A549 (cell line): ENCODE results near the gene ZNF789. TPM values are rescaled to one million over a fixed set of nuclear protein-coding genes. Genes with fewer than 3 reads are reported as not detected.
A peak's percentile ranks its signal among the peaks of the same experiment; 100 is the strongest.

Source experiments
- ATAC-seq, 2 experiments: fragments of 200-7000 bp in 1 of 2; fragments of >200 bp in 1 of 2; cut with Nextera tagmentation in 1 of 2; cut with Tn5 transposase in 1 of 2; 3 replicates each; pipeline versions ENCODE4 v1.8.0 to v1.9.1; 2018 to 2020; ENCODE audit warnings: mild to moderate bottlenecking in 1 of 2, moderate library complexity in 1 of 2
- CTCF ChIA-PET: fragments of 300-600 bp; sonication (Branson Sonifier 250); formaldehyde crosslinking; extraction: SDS; loops from one replicate; lab custom pipeline; 2021; ENCODE audit warnings: antibody characterized with exemption, inconsistent platforms; lab: Yijun Ruan, JAX
- POLR2A ChIA-PET: fragments of 350-600 bp; formaldehyde crosslinking; extraction: SDS; loops from one replicate; lab custom pipeline; 2021; ENCODE audit warnings: antibody characterized with exemption, inconsistent platforms; lab: Yijun Ruan, JAX
- DNase-seq, 2 experiments: peaks; one replicate each; pipeline versions ENCODE4 v3.0.0 to v3.0.0-alpha.2; 2011 to 2016; ENCODE audit warnings: low read depth in 1 of 2, low spot score in 1 of 2
- FAIRE-seq: peaks from 2 replicates; lab custom pipeline; 2011; peaks lifted over from hg19 to GRCh38; lab: Jason Lieb, UNC
- H3K27ac ChIP-seq, 2 experiments: fragments of >200 bp; sonication (Bioruptor Twin); formaldehyde crosslinking; 3 replicates each; pipeline ENCODE4 v1.5.1; 2016 to 2017
- H3K4me1 ChIP-seq: fragments of >200 bp; sonication (Bioruptor Twin); formaldehyde crosslinking; 3 replicates; pipeline ENCODE4 v1.6.1; 2016
- H3K4me2 ChIP-seq: fragments of >200 bp; sonication (Bioruptor Twin); formaldehyde crosslinking; 3 replicates; pipeline ENCODE4 v1.6.1; 2016
- H3K4me3 ChIP-seq: fragments of >200 bp; sonication (Bioruptor Twin); formaldehyde crosslinking; 3 replicates; pipeline ENCODE4 v1.5.1; 2016
- H3K9me3 ChIP-seq: fragments of >200 bp; sonication (Bioruptor Twin); formaldehyde crosslinking; 3 replicates; pipeline ENCODE4 v1.6.1; 2016
- BHLHE40 ChIP-seq: IDR thresholded peaks from 2 replicates; pipeline ENCODE4 v1.6.1; 2012; ENCODE audit warnings: low read depth, low read length, inconsistent platforms
- CEBPB ChIP-seq, 2 experiments: fragments of >200 bp in 1 of 2; sonication (Bioruptor Twin) in 1 of 2; formaldehyde crosslinking in 1 of 2; IDR thresholded peaks; 2 replicates each; pipeline ENCODE4 v1.6.1; 2012 to 2016
- ELK1 ChIP-seq: fragments of 150-350 bp; IDR thresholded peaks from 2 replicates; pipeline ENCODE4 v1.6.1; 2014; ENCODE audit warnings: low read depth, mild to moderate bottlenecking, low read length
- ESRRA ChIP-seq: fragments of 150-350 bp; IDR thresholded peaks from 2 replicates; pipeline ENCODE4 v1.6.1; 2014; ENCODE audit warnings: mild to moderate bottlenecking, low read length, borderline replicate concordance
- FOSL2 ChIP-seq, 2 experiments: fragments of 450-650 bp in 1 of 2; fragments of >200 bp in 1 of 2; sonication (Bioruptor Twin) in 1 of 2; formaldehyde crosslinking; IDR thresholded peaks; 2 replicates each; pipeline versions ENCODE4 v1.5.0 to v1.6.1; 2016 to 2020; ENCODE audit warnings: mild to moderate bottlenecking in 1 of 2, moderate library complexity in 1 of 2
- FOXS1 ChIP-seq: fragments of 250-450 bp; sonication (Bioruptor Pico); IDR thresholded peaks from 2 replicates; pipeline ENCODE4 v1.5.0; 2020; ENCODE audit warnings: mild to moderate bottlenecking, moderate library complexity
- GATA3 ChIP-seq: IDR thresholded peaks from 2 replicates; pipeline ENCODE4 v1.6.1; 2012; ENCODE audit warnings: borderline replicate concordance
- HES2 ChIP-seq: fragments of >200 bp; sonication (Bioruptor Twin); formaldehyde crosslinking; IDR thresholded peaks from 2 replicates; pipeline ENCODE4 v1.6.1; 2016
- HEYL ChIP-seq: fragments of 250-450 bp; sonication (Bioruptor Pico); IDR thresholded peaks from 2 replicates; pipeline ENCODE4 v1.8.0; 2021; ENCODE audit warnings: mild to moderate bottlenecking, moderate library complexity
- HOXB13 ChIP-seq: fragments of 250-450 bp; sonication (Bioruptor Pico); IDR thresholded peaks from 2 replicates; pipeline ENCODE4 v1.5.0; 2020; ENCODE audit warnings: low read depth, mild to moderate bottlenecking, moderate library complexity
- HOXB5 ChIP-seq: fragments of 250-450 bp; sonication (Bioruptor Pico); IDR thresholded peaks from 2 replicates; pipeline ENCODE4 v1.5.0; 2020; ENCODE audit warnings: mild to moderate bottlenecking, moderate library complexity
- JUN ChIP-seq, 2 experiments: fragments of >200 bp; sonication (Bioruptor Twin); formaldehyde crosslinking; IDR thresholded peaks; 2 replicates in 1 of 2; 3 replicates in 1 of 2; pipeline ENCODE4 v1.6.1; 2016 to 2017
- MAFK ChIP-seq: fragments of 450-650 bp; IDR thresholded peaks from 2 replicates; pipeline ENCODE4 v1.6.1; 2014; ENCODE audit not compliant: partially characterized antibody
- MAX ChIP-seq: IDR thresholded peaks from 2 replicates; pipeline ENCODE4 v1.6.1; 2012
- MAZ ChIP-seq: fragments of 150-350 bp; IDR thresholded peaks from 2 replicates; pipeline ENCODE4 v1.6.1; 2014; ENCODE audit warnings: antibody characterized with exemption, low read depth, low read length, borderline replicate concordance
- MYC ChIP-seq: IDR thresholded peaks from 2 replicates; pipeline ENCODE4 v1.6.1; 2012; ENCODE audit warnings: mild to moderate bottlenecking, inconsistent platforms, low read length, improper control_type of control experiment, borderline replicate concordance
- NFE2L2 ChIP-seq: fragments of 150-350 bp; conservative IDR thresholded peaks from 2 replicates; pipeline ENCODE4 v1.6.1; 2014; ENCODE audit warnings: low read length
- NPAS2 ChIP-seq: fragments of 250-450 bp; sonication (Bioruptor Pico); IDR thresholded peaks from 2 replicates; pipeline ENCODE4 v1.8.0; 2022; ENCODE audit warnings: mild to moderate bottlenecking, moderate library complexity, borderline replicate concordance
- PBX3 ChIP-seq: IDR thresholded peaks from 2 replicates; pipeline ENCODE4 v1.6.1; 2012
- PHF8 ChIP-seq: fragments of 200-600 bp; sonication (generic); IDR thresholded peaks from 2 replicates; pipeline ENCODE4 v1.6.1; 2016; ENCODE audit warnings: low read depth, mild to moderate bottlenecking, antibody characterized with exemption, moderate library complexity, borderline replicate concordance
- POLR2A ChIP-seq: IDR thresholded peaks from 2 replicates; pipeline ENCODE4 v1.6.1; 2012; ENCODE audit warnings: mild to moderate bottlenecking, low read length
- RFX5 ChIP-seq: fragments of 450-650 bp; IDR thresholded peaks from 2 replicates; pipeline ENCODE4 v1.7.1; 2014; ENCODE audit warnings: antibody characterized with exemption, mild to moderate bottlenecking, moderate library complexity
- RNF2 ChIP-seq: fragments of 200-600 bp; sonication (generic); IDR thresholded peaks from 2 replicates; pipeline ENCODE4 v1.6.1; 2016; ENCODE audit warnings: low read depth, mild to moderate bottlenecking, antibody characterized with exemption, moderate library complexity, borderline replicate concordance
- SMC3 ChIP-seq: fragments of >200 bp; sonication (Bioruptor Twin); formaldehyde crosslinking; IDR thresholded peaks from 3 replicates; pipeline ENCODE4 v1.6.1; 2018; ENCODE audit warnings: inconsistent platforms
- TFCP2L1 ChIP-seq: fragments of 250-450 bp; sonication (Bioruptor Pico); IDR thresholded peaks from 2 replicates; pipeline ENCODE4 v1.5.0; 2021; ENCODE audit warnings: mild to moderate bottlenecking
- ZFP36 ChIP-seq: fragments of 450-650 bp; IDR thresholded peaks from 2 replicates; pipeline ENCODE4 v1.6.1; 2014; ENCODE audit warnings: borderline replicate concordance; ENCODE audit not compliant: partially characterized antibody
- ZNF302 ChIP-seq: fragments of 250-450 bp; sonication (Bioruptor Pico); IDR thresholded peaks from 2 replicates; pipeline ENCODE4 v1.9.0; 2021; ENCODE audit warnings: inconsistent platforms, mild to moderate bottlenecking, moderate library complexity
- WGBS: methylation state at CpG from one replicate; pipeline ENCODE4 v1.1.6; 2017; ENCODE audit errors: missing lambda C conversion rate; 5-methylcytosine and 5-hydroxymethylcytosine counted together
- polyA plus RNA-seq, 4 experiments: library from polyadenylated mRNA; depleted of rRNA in 3 of 4; stranded (reverse); fragments of >200 nt; fragmentation: RNase III in 1 of 4; extraction: RNeasy Plus Mini Kit Qiagen cat#74134 plus additional on column Dnase treatment in 1 of 4; gene quantifications; 2 replicates in 3 of 4; 3 replicates in 1 of 4; pipeline ENCODE4 v1.2.3, GENCODE V29; 2011 to 2017

ZNF789 gene
- polyA plus RNA-seq, 2 of the 4 experiments (the other 2 are of a cell fraction), result 7.5 to 11.6 TPM

GRCh38 chr7:99473315-99473596 is 566 bp downstream of the ZNF789 start:
- whole genome bisulfite sequencing, result 8% methylated on average over 7 of the region's 7 CpGs
- H3K27ac ChIP-seq, result peak overlapping the region; percentile 83 to 89
- peaks cover 10% of the 10 kb centered on the region; the same call in 1 of the 3 replicates for H3K4me1 ChIP-seq
- CTCF ChIA-PET, result interaction anchor here (1.2 kb wide), 1 partner anchor 558 kb away, joined by 3 read pairs; no protein-coding TSS in a partner anchor
- POLR2A ChIA-PET, result interaction anchor here (0.7 to 1.0 kb wide), 4 partner anchors 27 to 143 kb away, joined by 3 to 7 read pairs (median 4); partner anchors contain the start of genes FAM200A, ZKSCAN5, ZNF394 and ZSCAN25
- no peaks in the 10 kb centered on the region for H3K9me3 ChIP-seq
- peak overlapping the region; percentile 92 for H3K4me2 ChIP-seq
- TF ChIP-seq NFE2L2, result no peak
- no peak for TF ChIP-seq MAX
- no peak for TF ChIP-seq BHLHE40
- no peak for TF ChIP-seq PHF8
- TF ChIP-seq HES2, result no peak
- no peak for TF ChIP-seq TFCP2L1 (CRISPR knock-in tag)
- no peak for TF ChIP-seq FOSL2 (IDR thresholded peaks at IDR 0.05)
- no peak for TF ChIP-seq FOSL2 (CRISPR knock-in tag; IDR thresholded peaks at IDR 0.05)
- no peak for TF ChIP-seq FOXS1 (CRISPR knock-in tag)
- DNase-seq (peak; percentile 52 to 64), ATAC-seq (peak; percentile 21 to 32; a peak in 5 of 6 replicates), FAIRE-seq (no peak)
- H3K4me3 ChIP-seq, result peak overlapping the region; percentile 84

- POLR2A ChIA-PET, result interaction anchor here (0.6 to 1.6 kb wide), 2 partner anchors 140 to 447 kb away, joined by 3 to 4 read pairs; partner anchors contain the start of gene ZSCAN25
- Histone ChIP-seq H3K27ac (no peak overlapping the region), H3K4me3 (no peak overlapping the region), H3K4me1 (peaks cover 8% of the 10 kb centered on the region; the same call in 1 of the 3 replicates), H3K9me3 (no peaks in the 10 kb centered on the region), H3K4me2 (no peak overlapping the region)
- TF ChIP-seq ESRRA (no peak), RFX5 (no peak), MAFK (no peak), GATA3 (no peak), MYC (no peak), HOXB13 (no peak)
- CTCF ChIA-PET, result interaction anchor here (1.0 to 1.2 kb wide), 3 partner anchors 49 to 364 kb away, joined by 3 read pairs; partner anchors contain the start of gene ZSCAN25
- DNase-seq (no peak), FAIRE-seq (no peak), ATAC-seq (no peak)
- 80% methylated on average over 5 of the region's 5 CpGs for WGBS
Measured at GRCh38 chr7:99476107-99476506, 3.4 kb downstream of the ZNF789 start.

- Histone ChIP-seq H3K27ac (no peak overlapping the region), H3K4me2 (no peak overlapping the region), H3K9me3 (no peaks in the 10 kb centered on the region), H3K4me1 (peaks cover 3% of the 10 kb centered on the region; the same call in 1 of the 3 replicates), H3K4me3 (no peak overlapping the region)
- DNase-seq (no peak), FAIRE-seq (no peak), ATAC-seq (peak; percentile 23 to 30; a peak in 3 of 6 replicates)
- POLR2A ChIA-PET, result no interaction called here
- WGBS, result 85% methylated on average over 15 of the region's 15 CpGs
- CTCF ChIA-PET, result no interaction called here
- TF ChIP-seq ZNF302 (CRISPR knock-in tag) (no peak), POLR2A (no peak)
Measured at GRCh38 chr7:99478464-99479440, 6.1 kb downstream of the ZNF789 start.

- Histone ChIP-seq H3K4me3 (no peak overlapping the region), H3K27ac (no peak overlapping the region), H3K4me2 (no peak overlapping the region), H3K9me3 (peaks cover 36% of the 10 kb centered on the region), H3K4me1 (no peaks in the 10 kb centered on the region)
- POLR2A ChIA-PET, result no interaction called here
- DNase-seq (no peak), FAIRE-seq (no peak), ATAC-seq (no peak)
- CTCF ChIA-PET, result interaction anchor here (0.6 kb wide), 1 partner anchor 10 kb away, joined by 3 read pairs; no protein-coding TSS in a partner anchor
- 89% methylated on average over 5 of the region's 5 CpGs for WGBS
- no peak for TF ChIP-seq ZFP36
- no peak for TF ChIP-seq POLR2A
- TF ChIP-seq SMC3, result no peak
- TF ChIP-seq NPAS2 (CRISPR knock-in tag), result no peak
- TF ChIP-seq JUN (IDR thresholded peaks at IDR 0.05), result no peak
- no peak for TF ChIP-seq HEYL
- no peak for TF ChIP-seq HOXB5 (CRISPR knock-in tag)
- no peak for TF ChIP-seq RNF2
- no peak for TF ChIP-seq MAZ
- no peak for TF ChIP-seq PBX3
- TF ChIP-seq ELK1, result no peak
- no peak for TF ChIP-seq CEBPB (IDR thresholded peaks at IDR 0.05)
Measured at GRCh38 chr7:99485094-99485493, 12.4 kb downstream of the ZNF789 start.
